Keratinocyte (primary cell): ENCODE data around the gene EDC3. TPM values are rescaled to one million over a fixed set of nuclear protein-coding genes. Genes with fewer than 3 reads are reported as not detected.

ENCODE experiments used
- DNase-seq: peaks from one replicate; pipeline ENCODE4 v3.0.0-alpha.2; 2011; ENCODE audit warnings: low read depth, missing footprints, low spot score
- FAIRE-seq: peaks from 2 replicates; lab custom pipeline; 2011; peaks lifted over from hg19 to GRCh38; lab: Jason Lieb, UNC
- H2AFZ ChIP-seq: 2 replicates; pipeline ENCODE4 v1.6.0; 2012; ENCODE audit warnings: low read length, control low read depth, inconsistent platforms; ENCODE audit not compliant: control insufficient read depth
- H3K27ac ChIP-seq: 2 replicates; pipeline ENCODE4 v1.5.1; 2011; ENCODE audit warnings: low read length; ENCODE audit not compliant: control insufficient read depth, insufficient read depth
- H3K27me3 ChIP-seq: 3 replicates; pipeline ENCODE4 v1.6.0; 2011; ENCODE audit warnings: low read length; ENCODE audit not compliant: control insufficient read depth, insufficient read depth; ENCODE audit errors: extremely low read depth
- H3K36me3 ChIP-seq, 2 experiments: 2 replicates in 1 of 2; 3 replicates in 1 of 2; pipeline ENCODE4 v1.5.1; 2011; ENCODE audit warnings: low read length in 2 of 2, mild to moderate bottlenecking in 1 of 2; ENCODE audit not compliant: control insufficient read depth in 2 of 2, insufficient read depth in 2 of 2; ENCODE audit errors: extremely low read depth in 1 of 2
- H3K4me1 ChIP-seq: 3 replicates; pipeline ENCODE4 v1.5.1; 2011; ENCODE audit warnings: low read length; ENCODE audit not compliant: control insufficient read depth, insufficient read depth; ENCODE audit errors: extremely low read depth
- H3K4me2 ChIP-seq: 3 replicates; pipeline ENCODE4 v1.6.0; 2011; ENCODE audit warnings: low read depth, low read length; ENCODE audit not compliant: control insufficient read depth, insufficient read depth; ENCODE audit errors: extremely low read depth
- H3K4me3 ChIP-seq, 3 experiments: fragments of 200-600 bp in 1 of 3; sonication (generic) in 1 of 3; 2 replicates in 2 of 3; 3 replicates in 1 of 3; pipeline ENCODE4 v1.5.1; 2011 to 2016; ENCODE audit warnings: low read length in 3 of 3, mild to moderate bottlenecking in 3 of 3, control low read depth in 2 of 3, inconsistent platforms in 1 of 3, low read depth in 1 of 3, mixed read lengths in 1 of 3, mixed run types in 1 of 3, moderate library complexity in 1 of 3; ENCODE audit not compliant: control insufficient read depth in 2 of 3, insufficient read depth in 2 of 3; ENCODE audit errors: extremely low read depth in 1 of 3
- H3K79me2 ChIP-seq: 2 replicates; pipeline ENCODE4 v1.6.0; 2012; ENCODE audit warnings: low read length; ENCODE audit not compliant: control insufficient read depth, insufficient read depth
- H3K9ac ChIP-seq: 3 replicates; pipeline ENCODE4 v1.6.0; 2011; ENCODE audit warnings: low read length; ENCODE audit not compliant: control insufficient read depth, insufficient read depth; ENCODE audit errors: extremely low read depth
- H3K9me1 ChIP-seq: 3 replicates; pipeline ENCODE4 v1.6.0; 2011; ENCODE audit warnings: low read length; ENCODE audit not compliant: control insufficient read depth, insufficient read depth; ENCODE audit errors: extremely low read depth
- H3K9me3 ChIP-seq: 2 replicates; pipeline ENCODE4 v1.5.1; 2012; ENCODE audit warnings: low read depth, low read length; ENCODE audit not compliant: control insufficient read depth
- H4K20me1 ChIP-seq: 3 replicates; pipeline ENCODE4 v1.6.0; 2011; ENCODE audit warnings: low read length; ENCODE audit not compliant: control insufficient read depth, insufficient read depth; ENCODE audit errors: extremely low read depth
- CTCF ChIP-seq, 3 experiments: IDR thresholded peaks in 1 of 3; conservative IDR thresholded peaks in 1 of 3; optimal IDR thresholded peaks in 1 of 3; 2 replicates in 2 of 3; 3 replicates in 1 of 3; pipeline versions ENCODE3 to v1.5.1; 2011; ENCODE audit warnings: low read length in 3 of 3, mild to moderate bottlenecking in 3 of 3, moderate library complexity in 2 of 3, control low read depth in 1 of 3, inconsistent platforms in 1 of 3; ENCODE audit not compliant: insufficient read depth in 2 of 3; ENCODE audit errors: extremely low read depth in 1 of 3
- EZH2 ChIP-seq: IDR thresholded peaks from one replicate; pipeline ENCODE4 v1.6.1; 2012; ENCODE audit warnings: inconsistent platforms, mild to moderate bottlenecking, low read length, moderate library complexity
- dilution Hi-C: fragments of 300-500 bp; cut with MboI; formaldehyde crosslinking; loops from one replicate; pipeline ENCODE4 v1.7.0; 2020; ENCODE audit warnings: low sequenced_read_pairs; ENCODE audit not compliant: extremely low pct_ligation_motif_present
- polyA plus RNA-seq, 5 experiments: library from polyadenylated mRNA; depleted of rRNA in 3 of 5; stranded (reverse) in 3 of 5; stranded (forward) in 1 of 5; unstranded in 1 of 5; fragments of >200 nt; gene quantifications; 1 replicate in 1 of 5; 2 replicates in 3 of 5; 3 replicates in 1 of 5; pipeline versions ENCODE4 v1.2.1 to v1.2.3, GENCODE V29; 2011 to 2012; ENCODE audit warnings: missing spikeins in 2 of 5, low read depth in 1 of 5, low replicate concordance in 1 of 5

Gene EDC3
- polyA plus RNA-seq, 1 donor (not counting 4 experiments of a cell fraction or from before 2014, with no cell fraction given): 33.6 TPM

DNA sequence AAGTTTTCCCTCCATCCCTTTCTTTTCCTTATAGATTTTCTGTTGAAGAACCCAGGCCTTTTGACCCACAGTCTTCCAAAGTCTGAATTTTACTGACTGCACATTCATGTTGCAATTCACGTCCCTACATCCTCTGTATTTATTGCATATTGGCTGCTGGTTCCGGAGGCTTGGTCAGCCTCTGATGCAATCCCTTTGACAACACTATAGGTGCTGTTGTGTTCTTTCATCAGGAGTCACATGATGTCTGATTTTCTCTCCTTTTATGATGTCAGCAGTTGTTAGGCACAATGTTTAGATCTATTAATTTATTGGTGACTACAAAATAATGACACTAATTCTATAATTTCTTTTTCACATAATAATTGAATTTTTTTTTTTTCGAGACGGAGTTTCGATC lies 20.8 kb upstream of the EDC3 start:
- FAIRE-seq (no peak), DNase-seq (no peak)
- TF ChIP-seq CTCF (optimal IDR thresholded peaks at IDR 0.05 in 1 of 3, IDR thresholded peaks at IDR 0.05 in 1 of 3, conservative IDR thresholded peaks at IDR 0.05 in 1 of 3; ENCODE audit: extremely low read depth in 1 of 3, insufficient read depth in 2 of 3, low read length in 3 of 3) (no peak), EZH2 (no peak)
- dilution Hi-C loops: no loop called here
- Histone ChIP-seq H3K4me1 (no peaks in the 10 kb centered on the region), H3K4me3 (no peak overlapping the region), H3K9ac (no peak overlapping the region), H3K4me2 (no peak overlapping the region), H3K27ac (no peak overlapping the region), H3K79me2 (no peaks in the 10 kb centered on the region), H3K27me3 (no peaks in the 10 kb centered on the region), H3K9me1 (no peaks in the 10 kb centered on the region), H3K9me3 (no peaks in the 10 kb centered on the region), H3K36me3 (no peaks in the 10 kb centered on the region), H2AFZ (no peak overlapping the region), H4K20me1 (no peaks in the 10 kb centered on the region)

- FAIRE-seq: no peak
These were observed 16.5 kb upstream of the EDC3 start for GRCh38 chr15:74712311-74712710.

More at GRCh38 chr15:74712311-74712710, 16.5 kb upstream of the EDC3 start:
- Histone ChIP-seq H3K27ac (no peak overlapping the region), H3K9ac (no peak overlapping the region), H3K36me3 (no peaks in the 10 kb centered on the region), H3K79me2 (no peaks in the 10 kb centered on the region), H3K27me3 (no peaks in the 10 kb centered on the region), H3K9me1 (no peaks in the 10 kb centered on the region), H2AFZ (no peak overlapping the region), H3K9me3 (no peaks in the 10 kb centered on the region), H3K4me1 (no peaks in the 10 kb centered on the region), H3K4me3 (no peak overlapping the region), H4K20me1 (no peaks in the 10 kb centered on the region), H3K4me2 (no peak overlapping the region)
- dilution Hi-C loops: no loop called here
- TF ChIP-seq EZH2 (no peak), CTCF (optimal IDR thresholded peaks at IDR 0.05 in 1 of 3, IDR thresholded peaks at IDR 0.05 in 1 of 3, conservative IDR thresholded peaks at IDR 0.05 in 1 of 3; ENCODE audit: extremely low read depth in 1 of 3, insufficient read depth in 2 of 3, low read length in 3 of 3) (no peak)
- no peak for DNase-seq
